GM12873 (cell line): ENCODE measurements around the gene HDAC4.

Source experiments
- TF ChIP-seq, protein P1 (sequence below): IDR thresholded peaks from 2 replicates; pipeline ENCODE4 v1.5.1; 2012; ENCODE audit warnings: low read depth, mild to moderate bottlenecking, moderate library complexity, low read length, control low read depth; ENCODE audit not compliant: insufficient read depth; ENCODE audit errors: missing control alignments

HDAC4 gene

DNA sequence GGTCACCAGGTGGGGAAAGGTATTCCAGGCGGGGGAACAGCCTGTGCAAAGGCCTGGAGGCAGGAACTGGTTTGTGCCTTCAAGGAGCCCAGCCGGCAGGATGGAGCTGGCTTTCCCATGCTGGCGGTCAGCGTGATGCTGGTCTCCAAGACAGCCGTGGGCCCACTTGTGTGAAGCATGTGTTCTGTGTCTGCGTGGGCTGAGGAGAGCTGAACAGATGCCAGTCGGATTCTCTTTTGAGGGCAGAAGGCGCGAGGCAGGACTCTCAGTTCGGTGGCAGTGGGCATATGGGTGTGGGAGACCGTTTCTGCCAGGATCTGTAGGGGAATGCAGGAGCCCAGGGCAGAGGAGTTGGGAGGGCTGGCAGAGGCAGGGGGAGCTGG, 361.4 kb downstream of the HDAC4 start:
- TF ChIP-seq, protein P1, sequence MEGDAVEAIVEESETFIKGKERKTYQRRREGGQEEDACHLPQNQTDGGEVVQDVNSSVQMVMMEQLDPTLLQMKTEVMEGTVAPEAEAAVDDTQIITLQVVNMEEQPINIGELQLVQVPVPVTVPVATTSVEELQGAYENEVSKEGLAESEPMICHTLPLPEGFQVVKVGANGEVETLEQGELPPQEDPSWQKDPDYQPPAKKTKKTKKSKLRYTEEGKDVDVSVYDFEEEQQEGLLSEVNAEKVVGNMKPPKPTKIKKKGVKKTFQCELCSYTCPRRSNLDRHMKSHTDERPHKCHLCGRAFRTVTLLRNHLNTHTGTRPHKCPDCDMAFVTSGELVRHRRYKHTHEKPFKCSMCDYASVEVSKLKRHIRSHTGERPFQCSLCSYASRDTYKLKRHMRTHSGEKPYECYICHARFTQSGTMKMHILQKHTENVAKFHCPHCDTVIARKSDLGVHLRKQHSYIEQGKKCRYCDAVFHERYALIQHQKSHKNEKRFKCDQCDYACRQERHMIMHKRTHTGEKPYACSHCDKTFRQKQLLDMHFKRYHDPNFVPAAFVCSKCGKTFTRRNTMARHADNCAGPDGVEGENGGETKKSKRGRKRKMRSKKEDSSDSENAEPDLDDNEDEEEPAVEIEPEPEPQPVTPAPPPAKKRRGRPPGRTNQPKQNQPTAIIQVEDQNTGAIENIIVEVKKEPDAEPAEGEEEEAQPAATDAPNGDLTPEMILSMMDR, result no peak

DNA sequence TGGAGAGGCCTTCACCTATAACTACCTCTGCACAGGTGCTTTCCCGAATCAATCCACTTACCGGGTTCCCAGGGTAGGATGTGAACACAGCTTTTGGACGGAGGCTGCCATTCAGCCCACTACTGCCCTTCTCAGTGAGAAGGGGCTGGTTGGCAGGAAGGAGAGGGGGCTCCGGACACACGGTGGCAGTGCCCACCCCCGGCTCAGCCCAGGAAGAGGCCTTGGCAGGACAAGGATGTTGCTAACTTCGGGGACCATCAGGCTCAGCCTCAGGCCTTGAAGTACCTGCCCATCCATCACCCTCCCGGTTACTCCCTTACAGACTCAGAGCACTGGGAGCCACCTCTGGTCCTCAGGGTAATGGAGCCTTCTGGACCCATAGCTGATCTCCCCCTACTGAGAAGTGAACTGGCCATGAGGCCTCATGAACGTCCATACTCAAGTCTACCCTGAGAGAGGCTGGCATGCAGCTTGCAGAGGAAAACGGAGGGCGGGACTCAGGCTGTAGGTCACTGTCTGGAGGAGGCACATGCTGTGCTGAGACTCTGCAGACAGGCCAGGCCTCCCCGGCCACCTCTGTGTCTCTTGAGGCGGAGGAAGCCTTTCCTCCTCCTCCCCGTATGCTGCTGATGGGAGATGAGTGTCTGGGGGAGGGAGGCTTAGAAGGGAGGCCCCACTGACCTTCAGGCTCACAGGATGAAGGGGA, 361.9 kb downstream of the HDAC4 start:
- TF ChIP-seq, protein P1, result no peak

DNA sequence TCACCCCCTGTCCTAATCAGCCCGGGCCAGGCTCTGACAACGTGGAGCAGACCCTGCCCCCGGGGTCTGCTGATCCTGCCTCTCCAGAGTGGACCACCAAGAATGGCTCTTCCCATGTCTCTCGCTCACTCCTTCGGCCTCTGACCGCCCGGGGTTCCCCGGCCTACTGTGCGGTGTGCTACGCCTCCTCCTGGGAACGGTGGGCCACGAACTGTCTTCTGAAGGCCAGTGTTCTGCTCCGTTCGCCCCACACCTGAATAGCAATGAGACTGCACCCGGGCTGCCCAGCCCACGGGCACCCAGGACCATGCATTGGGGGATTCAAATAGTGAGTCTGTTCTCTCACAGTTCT, 363.3 kb downstream of the HDAC4 start:
- TF ChIP-seq, protein P1, result no peak

DNA sequence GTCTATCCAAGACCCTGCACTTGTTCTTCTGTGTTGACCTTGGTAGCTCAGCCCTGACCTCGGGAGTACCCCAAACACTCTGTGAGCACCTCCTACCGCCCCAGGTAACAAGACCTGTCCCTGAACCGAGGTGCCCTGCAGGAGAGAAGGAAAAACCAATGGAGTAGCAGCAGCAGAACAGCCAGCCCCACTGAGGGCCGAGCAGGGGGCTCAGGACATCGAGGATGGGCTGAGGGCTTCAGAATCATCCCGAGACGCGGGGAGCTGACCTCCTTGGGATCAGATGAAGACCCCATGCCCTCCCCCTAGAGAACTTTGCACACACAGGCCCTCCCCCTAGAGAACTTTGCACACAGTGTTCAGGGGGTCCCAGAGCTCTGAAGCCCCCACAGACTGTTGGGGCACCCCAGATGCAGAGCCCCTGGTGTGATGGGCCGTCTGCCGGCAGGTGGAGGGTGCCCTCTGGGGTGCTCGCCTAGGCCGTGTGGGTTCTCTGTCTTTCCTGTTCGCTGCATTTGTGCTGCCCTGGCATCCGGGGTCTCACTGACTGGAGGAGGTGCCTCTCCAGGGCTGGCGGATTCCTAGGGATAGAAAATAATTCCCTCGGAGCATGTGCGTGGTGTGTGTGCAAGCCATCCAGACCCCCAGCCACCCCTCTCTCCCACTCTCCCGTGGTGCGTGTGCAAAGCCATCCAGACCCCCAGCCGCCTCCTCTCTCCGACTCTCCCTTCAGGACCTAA, 363.8 kb downstream of the HDAC4 start:
- TF ChIP-seq, protein P1, result no peak

- TF ChIP-seq, protein P1, result no peak
Measured at GRCh38 chr2:239035997-239036731, 364.7 kb downstream of the HDAC4 start.

GRCh38 chr2:239035361-239035814, 365.4 kb downstream of the HDAC4 start:
- TF ChIP-seq, protein P1, result peak; percentile 88
